ENCODE results near the gene SPINDOC. TPM values are rescaled to one million over a fixed set of nuclear protein-coding genes. Genes with fewer than 3 reads are reported as not detected.

SPINDOC gene
- total RNA-seq, 1 experiment from 2014 or later, result 53.8 TPM

DNA sequence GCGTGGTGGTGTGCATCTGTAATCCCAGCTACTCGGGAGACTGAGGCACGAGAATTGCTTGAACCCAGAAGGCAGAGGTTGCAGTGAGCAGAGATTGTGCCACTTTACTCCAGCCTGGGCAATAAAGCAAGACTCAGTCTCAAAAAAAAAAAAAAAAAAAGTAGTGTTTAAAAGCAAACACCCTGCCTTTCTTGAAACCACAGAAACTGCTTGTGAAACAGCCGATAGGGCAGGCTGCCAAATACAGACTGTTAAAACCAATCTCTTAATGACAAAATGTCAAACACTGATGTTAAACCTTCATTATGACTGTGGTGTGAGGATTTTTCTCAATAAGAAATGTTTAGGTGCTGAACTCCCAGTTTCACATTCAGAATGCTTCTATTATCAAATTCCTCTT is 53.0 kb downstream of the SPINDOC start:
- no TSS peak for BruUV-seq (replicated peaks)
- DNase-seq, result peak; percentile 47
- Mint-ChIP-seq H3K4me1 (ENCODE audit: low read depth, unreplicated experiment) (peaks cover 39% of the 10 kb centered on the region), H3K27ac (ENCODE audit: unreplicated experiment) (no peak overlapping the region), H3K4me3 (ENCODE audit: low read depth, unreplicated experiment) (no peak overlapping the region), H3K36me3 (ENCODE audit: insufficient read depth, unreplicated experiment) (peaks cover 24% of the 10 kb centered on the region), H3K27me3 (ENCODE audit: unreplicated experiment) (no peaks in the 10 kb centered on the region), H3K9me3 (ENCODE audit: low read depth, unreplicated experiment) (no peaks in the 10 kb centered on the region)
- CTCF ChIA-PET, result interaction anchor here (1.2 kb wide), 1 partner anchor 80 kb away, joined by 8 read pairs; no protein-coding TSS in a partner anchor
- TF ChIP-seq, protein P1, sequence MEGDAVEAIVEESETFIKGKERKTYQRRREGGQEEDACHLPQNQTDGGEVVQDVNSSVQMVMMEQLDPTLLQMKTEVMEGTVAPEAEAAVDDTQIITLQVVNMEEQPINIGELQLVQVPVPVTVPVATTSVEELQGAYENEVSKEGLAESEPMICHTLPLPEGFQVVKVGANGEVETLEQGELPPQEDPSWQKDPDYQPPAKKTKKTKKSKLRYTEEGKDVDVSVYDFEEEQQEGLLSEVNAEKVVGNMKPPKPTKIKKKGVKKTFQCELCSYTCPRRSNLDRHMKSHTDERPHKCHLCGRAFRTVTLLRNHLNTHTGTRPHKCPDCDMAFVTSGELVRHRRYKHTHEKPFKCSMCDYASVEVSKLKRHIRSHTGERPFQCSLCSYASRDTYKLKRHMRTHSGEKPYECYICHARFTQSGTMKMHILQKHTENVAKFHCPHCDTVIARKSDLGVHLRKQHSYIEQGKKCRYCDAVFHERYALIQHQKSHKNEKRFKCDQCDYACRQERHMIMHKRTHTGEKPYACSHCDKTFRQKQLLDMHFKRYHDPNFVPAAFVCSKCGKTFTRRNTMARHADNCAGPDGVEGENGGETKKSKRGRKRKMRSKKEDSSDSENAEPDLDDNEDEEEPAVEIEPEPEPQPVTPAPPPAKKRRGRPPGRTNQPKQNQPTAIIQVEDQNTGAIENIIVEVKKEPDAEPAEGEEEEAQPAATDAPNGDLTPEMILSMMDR (IDR thresholded peaks at IDR 0.05; ENCODE audit: unreplicated experiment), result no peak
- intact Hi-C loops (cut with micrococcal nuclease; ENCODE audit: unreplicated experiment), result no loop called here

GRCh38 chr11:63867511-63867910 is 54.3 kb downstream of the SPINDOC start:
- no peak overlapping the region for H3K27ac Mint-ChIP-seq (ENCODE audit: unreplicated experiment)
- DNase-seq, result no peak
- peaks cover 17% of the 10 kb centered on the region for H3K36me3 Mint-ChIP-seq (ENCODE audit: insufficient read depth, unreplicated experiment)
- BruUV-seq (replicated peaks), result no TSS peak
- intact Hi-C loops (cut with micrococcal nuclease; ENCODE audit: unreplicated experiment), result no loop called here
- H3K9me3 Mint-ChIP-seq (ENCODE audit: low read depth, unreplicated experiment), result no peaks in the 10 kb centered on the region
- CTCF ChIA-PET, result interaction anchor here (1.2 kb wide), 1 partner anchor 78 kb away, joined by 8 read pairs; no protein-coding TSS in a partner anchor
- TF ChIP-seq, protein P1 (IDR thresholded peaks at IDR 0.05; ENCODE audit: unreplicated experiment), result no peak
- no peaks in the 10 kb centered on the region for H3K27me3 Mint-ChIP-seq (ENCODE audit: unreplicated experiment)
- H3K4me3 Mint-ChIP-seq (ENCODE audit: low read depth, unreplicated experiment), result no peak overlapping the region
- H3K4me1 Mint-ChIP-seq (ENCODE audit: low read depth, unreplicated experiment), result peaks cover 43% of the 10 kb centered on the region

DNA sequence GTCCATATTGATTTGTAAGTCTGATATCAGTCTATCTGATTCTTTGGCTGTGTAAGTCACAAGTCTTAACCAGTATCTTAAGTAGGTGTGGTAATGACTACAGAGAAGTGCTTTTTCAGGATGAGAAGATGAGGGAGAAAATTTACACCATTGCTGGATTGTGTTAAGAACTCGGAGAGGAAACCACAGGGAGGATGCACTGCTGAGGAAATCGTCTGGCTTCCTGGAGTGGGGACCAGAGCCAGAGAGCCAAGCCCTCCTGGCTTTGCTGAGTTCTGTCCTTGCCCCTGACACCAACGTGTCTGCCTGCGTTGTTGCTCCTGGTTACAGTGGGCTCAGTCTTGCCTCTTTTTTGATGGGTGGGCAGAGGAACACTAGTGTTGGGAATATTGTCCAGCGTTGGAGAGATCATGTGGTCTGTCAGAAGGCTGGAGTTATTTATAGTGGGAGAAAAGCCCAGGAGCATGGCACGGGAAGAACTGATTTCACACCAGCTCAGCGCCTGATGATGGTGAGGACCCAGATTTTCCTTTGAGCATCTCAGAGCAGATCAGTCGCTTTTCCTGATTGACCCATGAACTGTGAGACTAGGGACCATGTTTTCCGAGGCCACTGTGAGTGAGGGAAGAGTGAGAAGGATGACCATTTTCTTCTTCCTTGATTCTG is 55.3 kb downstream of the SPINDOC start:
- no peak for DNase-seq
- Mint-ChIP-seq H3K4me1 (ENCODE audit: low read depth, unreplicated experiment) (peaks cover 42% of the 10 kb centered on the region), H3K27me3 (ENCODE audit: unreplicated experiment) (no peaks in the 10 kb centered on the region), H3K4me3 (ENCODE audit: low read depth, unreplicated experiment) (no peak overlapping the region), H3K27ac (ENCODE audit: unreplicated experiment) (peak overlapping the region; percentile 22), H3K36me3 (ENCODE audit: insufficient read depth, unreplicated experiment) (peaks cover 17% of the 10 kb centered on the region), H3K9me3 (ENCODE audit: low read depth, unreplicated experiment) (no peaks in the 10 kb centered on the region)
- TF ChIP-seq, protein P1 (IDR thresholded peaks at IDR 0.05; ENCODE audit: unreplicated experiment), result no peak
- intact Hi-C loops (cut with micrococcal nuclease; ENCODE audit: unreplicated experiment), result no loop called here
- BruUV-seq (replicated peaks), result no TSS peak
- CTCF ChIA-PET, result interaction anchor here (0.6 to 0.9 kb wide), 2 partner anchors 20 to 24 kb away, joined by 3 to 4 read pairs; no protein-coding TSS in a partner anchor

GRCh38 chr11:63869171-63869591 is 55.9 kb downstream of the SPINDOC start:
- DNase-seq, result no peak
- no TSS peak for BruUV-seq (replicated peaks)
- CTCF ChIA-PET, result interaction anchor here (0.6 to 0.9 kb wide), 2 partner anchors 19 to 24 kb away, joined by 3 to 4 read pairs; no protein-coding TSS in a partner anchor
- Mint-ChIP-seq H3K4me1 (ENCODE audit: low read depth, unreplicated experiment) (peaks cover 42% of the 10 kb centered on the region), H3K27me3 (ENCODE audit: unreplicated experiment) (no peaks in the 10 kb centered on the region), H3K4me3 (ENCODE audit: low read depth, unreplicated experiment) (no peak overlapping the region), H3K27ac (ENCODE audit: unreplicated experiment) (no peak overlapping the region), H3K9me3 (ENCODE audit: low read depth, unreplicated experiment) (no peaks in the 10 kb centered on the region), H3K36me3 (ENCODE audit: insufficient read depth, unreplicated experiment) (peaks cover 16% of the 10 kb centered on the region)
- TF ChIP-seq, protein P1 (IDR thresholded peaks at IDR 0.05; ENCODE audit: unreplicated experiment), result no peak
- intact Hi-C loops (cut with micrococcal nuclease; ENCODE audit: unreplicated experiment), result no loop called here
